NCI-H146 (cell line): ENCODE results near the gene KIRREL3.

Experiments
- DNase-seq: peaks from one replicate; lab custom pipeline; 2025; lab: John Stamatoyannopoulos, UW

KIRREL3 gene

DNA sequence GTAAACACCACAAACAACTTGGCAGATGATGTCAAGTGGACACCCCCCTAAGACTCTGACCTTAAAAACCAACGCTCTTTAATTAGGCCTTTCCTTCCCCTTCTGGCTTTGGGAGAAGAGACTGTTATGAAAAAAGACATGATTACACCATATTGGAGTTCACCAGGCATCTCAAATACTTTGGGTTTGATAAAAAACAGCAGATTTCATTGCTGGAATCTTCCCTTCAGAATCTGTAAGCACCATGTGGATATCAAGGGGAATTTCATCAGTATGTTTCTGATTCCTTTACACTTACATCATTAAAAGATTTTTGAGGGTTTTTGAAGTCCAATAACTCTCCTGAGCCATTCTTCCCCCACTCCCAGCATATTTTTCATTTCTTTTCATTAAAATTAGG is 85.6 kb downstream of the KIRREL3 start:
- DNase-seq, result no peak

DNA sequence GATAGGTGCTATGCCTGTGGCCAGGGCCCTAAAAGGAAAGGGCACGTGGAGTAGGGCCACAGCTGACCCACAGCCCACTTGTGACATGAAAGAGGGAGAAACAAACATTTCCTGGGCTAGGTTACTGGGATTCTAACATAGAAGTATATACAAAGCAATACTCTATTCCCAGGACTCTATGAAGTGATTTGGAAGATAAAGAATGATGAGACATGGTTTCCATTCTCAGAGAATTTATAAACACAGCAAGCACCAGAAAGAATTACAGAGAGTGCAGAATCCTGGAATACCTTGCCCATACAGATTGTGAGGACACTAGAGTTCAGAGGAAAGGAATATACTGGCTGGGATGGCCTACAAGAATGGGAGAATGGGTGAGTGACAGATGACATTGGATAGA is 86.4 kb downstream of the KIRREL3 start:
- no peak for DNase-seq

DNA sequence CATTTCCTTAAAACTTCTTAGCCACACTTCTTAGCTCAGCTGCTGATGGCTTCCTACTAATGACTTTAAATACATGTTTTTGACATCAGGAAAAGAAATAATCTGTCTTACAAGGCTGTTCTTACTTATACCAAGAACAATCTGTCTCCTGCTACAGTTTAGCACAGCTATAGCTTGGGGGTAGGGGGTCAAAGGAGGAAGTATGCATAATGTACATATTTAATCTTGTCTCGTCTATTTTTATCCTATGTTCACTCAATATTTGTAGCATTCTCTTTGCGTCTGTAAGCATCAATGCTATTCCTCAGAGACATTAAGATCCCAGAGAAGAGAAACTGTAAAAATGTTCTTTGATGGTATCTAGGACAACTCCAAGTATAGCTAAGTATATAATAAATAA is 96.0 kb downstream of the KIRREL3 start:
- no peak for DNase-seq

DNA sequence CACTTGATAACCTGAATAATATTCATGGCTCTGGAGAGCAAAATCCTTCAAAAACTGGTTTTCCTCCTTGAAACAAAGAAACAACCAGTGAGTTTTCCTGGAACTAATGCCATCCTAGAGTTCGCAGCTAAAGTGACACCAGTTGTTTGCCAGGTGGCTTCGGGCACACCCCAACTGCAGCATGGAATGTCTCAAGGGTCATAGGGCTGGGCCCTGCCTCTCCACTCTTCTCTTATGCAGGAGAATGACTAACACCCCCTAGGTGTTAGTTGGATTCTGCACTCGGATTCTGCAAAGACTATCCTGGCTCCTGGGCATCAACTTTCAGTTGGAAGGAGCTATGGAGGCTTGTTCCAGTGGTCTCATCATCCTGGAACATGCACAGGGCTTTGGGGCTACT is 98.8 kb downstream of the KIRREL3 start:
- DNase-seq, result no peak

DNA sequence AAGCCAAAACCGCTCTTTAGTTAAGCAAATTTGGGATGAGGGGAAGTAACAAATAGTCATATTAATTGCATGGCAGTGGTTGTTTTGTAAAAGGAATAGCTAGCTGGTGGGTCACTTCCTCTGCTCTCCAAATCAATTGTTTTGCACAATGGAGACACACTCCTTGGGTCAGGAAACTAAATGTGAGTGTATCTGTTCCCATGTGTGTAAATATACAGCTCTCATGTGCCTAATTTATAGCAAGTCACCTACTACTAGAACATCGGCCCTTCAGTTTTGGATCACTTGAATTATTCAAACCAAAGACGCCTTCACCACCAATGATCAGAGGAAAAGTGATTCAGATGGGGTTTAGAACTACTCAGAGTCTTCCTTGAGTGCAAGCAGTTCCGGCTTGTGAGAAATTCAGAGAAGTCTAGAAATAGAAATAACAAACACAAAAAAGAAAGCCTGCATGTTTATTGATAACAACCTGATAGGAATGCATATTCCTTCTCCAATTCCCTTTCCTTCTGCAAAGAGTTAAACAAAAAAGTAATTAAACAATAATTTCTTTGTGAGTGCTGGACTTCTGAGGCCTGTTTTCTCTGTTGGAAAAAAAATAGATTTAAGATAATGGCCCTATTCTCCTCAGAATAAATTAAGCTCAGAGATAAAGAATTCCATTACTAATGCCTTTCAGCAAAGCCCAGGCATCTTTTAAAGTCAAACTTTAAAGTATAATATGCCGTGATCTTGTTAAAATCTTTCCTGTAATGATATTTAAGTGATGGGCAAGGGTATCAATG is 100.4 kb downstream of the KIRREL3 start:
- no peak for DNase-seq

DNA sequence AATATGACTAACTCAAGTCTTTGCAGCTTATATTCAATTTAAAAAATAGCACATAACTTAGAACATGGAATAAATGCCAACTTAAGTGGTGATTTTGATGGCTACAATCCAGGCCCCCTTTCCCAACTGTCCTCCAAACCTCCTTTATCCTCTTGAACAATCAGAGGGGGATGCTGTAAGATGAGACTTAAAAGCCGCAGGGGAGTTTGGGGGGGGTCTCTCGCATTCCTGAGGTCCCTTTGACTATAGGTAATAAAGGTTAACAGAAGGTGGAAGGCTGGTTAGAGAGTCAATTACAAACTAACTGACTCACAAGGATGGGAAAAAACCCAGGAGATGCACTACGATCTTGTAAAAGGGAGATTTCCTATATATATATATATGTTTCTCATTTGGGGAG is 101.8 kb downstream of the KIRREL3 start:
- no peak for DNase-seq

DNA sequence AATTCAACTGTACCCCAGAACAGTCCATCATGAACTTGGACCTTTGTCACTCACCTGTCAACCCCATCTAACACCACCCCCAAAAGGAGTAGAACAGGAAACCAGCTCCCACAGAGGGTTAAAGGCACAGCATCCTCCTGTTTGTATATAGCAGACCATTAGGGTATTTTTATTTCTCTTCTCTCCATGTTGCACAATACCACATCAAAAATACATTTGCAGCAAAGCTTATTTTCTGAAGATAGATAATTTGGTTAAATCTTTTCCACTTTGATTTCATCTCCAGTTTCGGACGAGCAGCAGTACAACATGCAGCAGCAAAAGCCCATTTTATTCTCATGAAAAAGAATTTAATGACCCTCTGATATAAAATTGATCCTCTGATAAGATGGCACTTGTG is 103.1 kb downstream of the KIRREL3 start:
- no peak for DNase-seq

DNA sequence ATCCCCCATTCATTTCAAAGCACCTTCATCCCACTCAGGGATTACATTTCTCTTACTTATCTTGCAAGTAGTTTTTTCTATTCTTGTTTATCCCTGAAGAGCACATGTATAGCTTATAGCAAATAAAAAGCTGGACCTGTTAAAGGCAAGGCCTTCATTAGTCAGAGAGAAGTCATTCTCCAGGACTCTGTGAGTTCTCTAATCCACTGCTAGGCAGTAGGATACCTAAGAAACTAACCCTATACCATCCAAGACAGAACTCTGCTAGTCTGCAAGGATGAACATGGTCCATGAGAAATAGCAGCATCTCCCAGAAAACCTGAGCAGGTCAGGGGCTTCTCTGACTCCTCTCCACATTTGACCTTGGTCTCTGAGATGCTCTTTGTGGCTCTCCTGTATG is 104.5 kb downstream of the KIRREL3 start:
- no peak for DNase-seq

DNA sequence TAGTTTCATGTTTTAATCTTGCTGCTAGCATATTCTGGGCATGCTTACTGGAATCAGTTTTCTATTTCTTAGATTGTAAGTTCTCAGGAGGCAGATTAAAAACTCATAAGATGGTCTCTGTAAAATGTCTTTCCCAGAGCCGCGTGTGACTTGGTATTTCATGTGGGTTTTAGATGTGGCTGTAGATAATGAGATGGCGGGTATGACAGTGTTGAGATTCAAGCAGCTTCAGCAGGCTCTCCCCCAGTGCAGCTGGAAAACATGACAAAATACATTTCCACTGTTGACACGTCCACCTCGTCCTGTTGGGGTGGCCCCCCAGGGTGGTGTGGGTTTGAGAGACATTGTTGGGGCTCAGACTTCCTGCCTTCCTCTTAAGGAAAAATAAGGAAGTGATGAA is 106.8 kb downstream of the KIRREL3 start:
- DNase-seq, result no peak

DNA sequence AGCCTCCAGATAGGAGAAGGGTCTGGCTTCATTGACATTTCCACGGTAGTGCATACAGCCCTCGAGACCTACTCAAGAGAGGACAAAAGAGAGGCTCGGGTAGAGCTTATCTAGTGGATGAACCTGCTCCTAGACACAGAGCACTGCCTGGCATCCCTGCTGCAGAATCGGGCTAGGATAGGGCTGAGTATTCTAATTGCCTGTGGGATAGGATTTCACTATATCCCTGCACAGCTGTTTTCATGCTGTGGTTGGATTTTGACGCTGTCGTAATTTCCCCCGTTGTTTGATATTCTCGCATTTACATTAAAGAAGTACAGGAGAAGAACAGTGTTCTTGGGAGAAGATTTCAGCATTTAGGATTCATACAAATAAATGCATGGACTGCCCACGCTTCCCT is 107.8 kb downstream of the KIRREL3 start:
- DNase-seq, result no peak

DNA sequence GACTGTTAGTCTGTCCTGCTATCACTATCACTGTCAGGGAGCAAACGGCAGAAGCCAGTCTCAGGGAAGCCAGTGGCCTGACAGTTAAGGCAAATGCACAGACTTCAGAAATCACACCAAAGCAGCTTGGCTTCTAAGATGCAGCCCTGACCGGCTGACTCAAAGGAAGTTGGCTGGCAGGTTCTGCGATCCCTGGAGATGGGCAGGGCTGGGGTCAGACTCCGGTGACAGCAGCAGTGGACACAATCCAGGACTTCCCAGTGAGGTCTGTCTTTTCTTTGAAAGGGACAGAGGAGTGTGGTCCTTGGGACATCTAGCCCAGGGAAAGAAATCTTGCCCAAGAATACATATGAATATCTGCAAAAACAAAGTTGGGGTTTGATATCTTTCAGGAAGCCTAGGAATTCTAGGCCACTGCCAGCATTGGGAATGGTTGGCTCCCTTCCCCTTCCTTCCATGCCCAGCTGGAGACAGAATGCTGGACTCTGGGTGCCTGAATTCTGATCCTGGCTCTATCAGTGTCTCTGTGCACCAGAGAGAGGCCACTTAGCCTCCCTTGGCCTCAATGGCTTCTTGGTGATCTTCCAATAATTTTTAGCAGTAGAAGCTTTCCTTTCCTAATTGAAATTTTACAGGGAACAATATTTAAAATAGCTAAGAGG is 108.9 kb downstream of the KIRREL3 start:
- no peak for DNase-seq

DNA sequence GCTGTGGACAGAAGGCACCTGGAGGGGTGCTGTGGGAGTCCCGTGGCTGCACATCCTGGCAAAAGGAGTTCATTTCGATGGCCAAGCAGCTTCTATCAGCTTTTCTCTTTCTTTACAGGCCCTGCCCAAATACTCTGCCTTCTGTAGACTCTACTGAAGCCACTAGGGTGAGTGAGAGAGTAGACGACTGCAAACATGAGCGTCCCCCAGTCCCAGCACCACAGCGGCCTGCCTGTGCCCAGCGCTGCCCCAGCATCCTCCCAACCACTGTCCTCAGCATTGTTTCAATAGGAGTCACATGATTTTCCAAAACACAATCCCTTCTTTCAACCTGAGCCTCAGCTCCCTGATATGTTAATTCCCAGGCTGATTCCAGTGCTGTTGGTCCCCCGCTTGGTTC is 110.0 kb downstream of the KIRREL3 start:
- no peak for DNase-seq

DNA sequence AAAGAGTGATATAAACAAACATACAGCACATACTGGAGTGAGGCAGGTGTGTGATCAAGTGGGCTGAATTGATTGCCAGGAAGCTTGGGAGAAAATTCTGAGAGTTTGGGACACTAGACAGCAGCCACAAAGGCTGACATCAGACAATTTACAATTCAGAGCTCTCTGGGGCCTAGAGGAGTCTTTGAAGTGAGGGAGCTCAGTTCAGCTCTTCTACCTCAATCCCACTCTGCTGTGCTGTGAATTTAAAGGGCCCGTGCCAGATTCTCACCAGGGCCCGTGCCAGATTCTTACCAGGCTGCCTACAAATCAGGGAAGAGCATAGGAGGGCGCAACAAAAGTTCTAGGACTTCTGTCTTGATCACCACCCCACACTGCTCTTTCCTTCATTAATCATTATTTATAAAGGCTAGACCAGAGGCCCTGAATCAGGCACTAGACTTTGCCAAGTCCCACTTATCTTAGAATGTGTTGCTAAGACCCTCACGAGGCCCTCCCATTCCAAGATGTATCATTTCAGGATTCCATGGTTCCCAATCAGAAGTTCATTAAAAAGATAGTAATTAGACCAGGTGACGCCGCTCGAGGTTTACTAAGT is 112.4 kb downstream of the KIRREL3 start:
- no peak for DNase-seq

DNA sequence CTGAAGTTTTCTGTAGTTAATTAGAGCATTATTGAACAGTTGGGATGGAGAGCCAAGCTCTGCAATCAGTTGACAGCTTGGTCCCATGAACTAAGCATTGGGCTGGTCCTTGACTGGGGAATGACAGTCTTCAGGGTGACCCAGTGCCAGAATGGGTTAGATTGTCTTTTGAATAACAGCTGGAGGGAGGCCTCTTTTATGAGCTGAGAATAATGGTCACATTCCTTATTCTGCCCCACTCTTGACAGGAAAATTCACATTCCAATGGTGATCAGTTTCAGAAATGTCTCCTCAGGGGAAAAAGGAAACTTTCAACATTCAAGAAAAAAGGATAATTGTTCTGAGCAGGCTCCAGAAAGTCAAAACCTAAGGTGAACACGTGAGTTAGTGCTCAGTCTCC is 113.9 kb downstream of the KIRREL3 start:
- no peak for DNase-seq

DNA sequence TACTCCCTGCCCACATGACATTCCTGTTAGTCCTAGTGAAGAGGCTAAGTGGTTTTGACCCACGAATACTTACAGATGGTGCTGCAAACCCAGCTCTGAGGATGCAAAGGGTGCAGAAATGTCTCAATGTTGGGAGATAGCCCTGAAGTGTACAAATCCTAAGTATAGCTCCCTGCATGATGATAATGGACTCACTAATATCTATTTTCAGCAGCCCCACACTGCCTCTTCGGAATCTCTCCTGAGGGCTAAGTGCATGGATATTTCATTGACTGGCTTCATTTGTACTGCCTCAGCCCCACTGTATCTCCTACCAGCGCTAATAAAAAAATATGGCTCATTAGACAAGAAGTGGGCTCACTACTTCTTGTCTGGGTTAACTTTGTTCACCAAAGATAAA is 114.5 kb downstream of the KIRREL3 start:
- DNase-seq, result no peak

DNA sequence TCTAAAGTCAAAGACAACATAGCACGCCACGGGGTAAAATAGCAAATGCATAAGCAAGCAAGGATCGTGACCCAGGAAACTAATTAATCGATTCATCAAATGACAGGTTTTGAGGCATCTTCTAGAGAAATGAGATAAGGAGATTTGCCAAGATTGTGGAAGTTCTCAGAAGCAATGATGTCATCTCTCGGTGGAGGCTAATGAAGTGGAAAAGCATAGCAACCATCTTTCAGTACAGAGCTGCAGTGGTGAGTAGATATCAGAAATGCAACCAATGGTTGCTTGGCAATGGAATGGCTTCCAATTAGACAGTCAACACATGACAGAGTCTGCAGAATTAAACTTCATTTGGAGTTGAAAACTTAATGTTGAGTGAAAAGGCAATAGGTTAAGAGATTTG is 116.0 kb downstream of the KIRREL3 start:
- no peak for DNase-seq

DNA sequence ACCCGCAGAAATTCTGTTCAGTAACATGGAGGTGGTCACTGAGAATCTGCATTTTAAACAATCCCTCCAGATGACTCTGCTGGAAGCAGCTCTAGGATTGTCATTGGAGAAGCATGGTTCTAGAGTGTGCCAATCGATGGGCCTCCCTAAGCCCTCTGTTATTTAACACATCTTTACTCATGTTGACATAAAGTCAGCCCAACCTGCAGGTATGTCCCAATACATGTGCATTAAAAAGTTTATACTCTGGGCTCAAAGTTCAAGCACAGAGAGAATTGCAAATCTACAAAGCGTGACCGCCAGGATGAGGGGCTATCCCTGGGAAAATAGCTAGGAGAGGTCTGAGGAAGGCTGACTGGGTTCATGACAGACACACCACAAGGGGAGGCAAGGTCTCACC is 116.4 kb downstream of the KIRREL3 start:
- no peak for DNase-seq

DNA sequence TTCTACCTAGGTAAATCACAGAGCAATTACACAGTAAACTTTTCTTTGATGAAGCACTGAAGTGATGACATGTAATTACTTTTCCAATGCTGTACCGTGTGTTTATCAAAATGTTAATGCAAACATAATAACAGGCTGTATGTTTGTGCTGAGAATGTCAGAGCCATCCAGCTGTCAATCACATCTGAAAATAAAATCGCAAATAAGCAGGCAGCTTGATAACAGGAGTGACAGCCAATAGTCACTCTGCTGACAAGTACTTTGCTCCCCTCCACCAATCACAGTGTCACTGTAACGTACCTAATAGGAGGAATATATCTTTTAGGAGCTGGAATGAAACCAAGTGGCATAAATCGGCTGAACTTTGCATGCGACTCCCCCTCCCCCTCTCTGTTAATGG is 119.7 kb downstream of the KIRREL3 start:
- DNase-seq, result no peak

DNA sequence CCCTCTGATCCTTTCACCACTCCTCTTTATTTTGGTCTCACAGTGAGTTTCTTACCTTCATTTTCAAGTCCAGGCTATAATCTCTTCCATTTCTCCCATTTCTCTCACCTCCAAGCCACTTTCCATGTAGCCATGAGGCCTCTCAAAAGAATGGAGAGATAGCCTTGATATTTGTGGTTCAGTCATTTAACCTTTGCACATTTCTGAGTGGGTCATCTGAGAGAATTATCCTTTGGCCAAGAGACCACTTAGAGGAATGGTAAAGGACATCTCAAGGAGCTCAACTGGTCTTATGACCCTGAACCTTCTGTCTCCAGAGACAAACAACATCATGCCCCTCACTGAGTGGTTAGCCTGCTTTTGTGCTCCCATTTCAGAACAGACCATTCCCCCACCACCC is 121.1 kb downstream of the KIRREL3 start:
- no peak for DNase-seq

DNA sequence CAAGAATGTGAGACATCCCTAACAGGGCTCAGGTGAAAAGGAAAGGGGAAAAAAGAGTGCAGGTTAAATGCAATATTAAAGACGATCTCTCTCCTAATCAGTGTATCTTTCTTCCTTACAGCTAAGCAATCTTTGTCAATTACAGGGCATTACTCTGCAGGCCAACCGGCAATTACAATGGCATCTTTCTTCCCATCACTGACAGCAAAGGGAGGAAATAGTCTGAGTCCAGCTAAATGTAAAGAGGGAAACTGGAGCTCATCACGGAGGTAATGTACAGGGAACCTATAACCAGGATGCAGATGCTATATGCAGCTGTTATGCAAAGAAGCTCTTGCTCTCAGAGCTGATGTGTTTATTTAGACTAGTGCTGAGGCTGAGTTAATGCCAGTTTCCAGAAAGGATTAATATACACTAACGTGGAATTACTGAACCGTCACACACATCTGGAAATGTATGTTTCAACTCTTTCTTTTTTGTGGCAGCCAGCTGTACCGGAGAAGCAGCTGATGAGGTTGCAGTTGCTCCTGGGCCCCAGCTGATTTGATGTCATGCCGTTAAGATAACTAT is 121.6 kb downstream of the KIRREL3 start:
- DNase-seq, result no peak

DNA sequence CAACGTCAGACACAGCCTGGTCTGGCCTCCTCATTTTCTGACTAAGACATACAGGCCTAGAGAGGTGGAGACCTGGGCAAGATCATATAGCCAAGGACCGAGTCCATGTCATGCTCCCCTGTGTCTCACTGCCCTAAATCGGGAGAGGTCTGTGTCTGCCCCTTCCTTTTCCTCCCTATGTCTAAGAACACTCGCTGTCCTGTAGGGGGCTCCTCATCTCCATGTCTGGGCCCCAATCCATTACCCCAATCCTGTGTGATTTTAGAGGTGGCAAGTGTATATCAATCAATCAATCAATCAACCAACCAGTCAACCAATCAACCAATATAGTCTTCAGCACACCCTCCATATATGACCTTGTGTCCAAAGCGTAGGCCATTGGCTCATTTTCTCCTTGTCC is 125.7 kb downstream of the KIRREL3 start:
- no peak for DNase-seq

DNA sequence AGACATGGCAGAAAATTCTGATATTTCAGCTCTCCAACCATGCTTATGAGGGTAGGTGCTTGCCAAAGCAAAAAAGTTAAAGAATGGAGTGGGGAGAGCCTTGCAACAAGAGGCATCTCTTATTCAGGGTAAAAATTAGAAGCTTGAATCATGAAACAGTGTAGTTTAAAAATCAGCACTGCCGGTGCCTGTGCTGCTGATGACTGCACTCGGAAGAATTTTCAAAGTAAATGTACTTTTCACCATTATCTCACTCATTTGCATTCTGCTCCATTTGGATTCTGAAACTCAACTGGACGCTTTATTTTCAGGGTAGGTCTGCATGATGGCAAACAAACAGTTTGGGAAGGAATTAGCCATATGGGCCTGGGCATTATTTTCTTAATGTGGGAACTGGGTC is 126.3 kb downstream of the KIRREL3 start:
- DNase-seq, result no peak

DNA sequence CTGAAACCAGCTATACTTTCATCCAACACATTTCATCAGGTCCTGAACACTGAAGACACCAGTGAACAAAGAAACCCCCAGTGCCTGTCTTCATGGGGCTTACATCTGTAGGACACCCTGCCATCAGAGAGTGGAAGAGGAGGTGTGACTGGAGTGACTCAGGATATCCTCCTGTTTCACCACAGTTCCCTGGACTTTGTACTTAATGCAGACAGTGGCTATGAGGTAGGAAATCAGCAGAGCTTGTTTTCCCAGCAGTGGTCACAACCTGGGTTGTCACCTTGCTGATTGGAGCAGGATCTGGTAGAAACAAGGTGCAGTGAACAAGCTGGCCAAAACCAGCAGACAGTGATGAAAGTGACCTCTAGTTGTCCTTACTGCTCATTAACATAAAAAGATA is 128.8 kb downstream of the KIRREL3 start:
- DNase-seq, result no peak
